CD4-positive, alpha-beta T cell treated with Interleukin-6 for 4 hours (primary cell): ENCODE measurements around the gene PODXL.
A peak's percentile ranks its signal among the peaks of the same experiment; 100 is the strongest.
"Not testable (repeated sequence)": the region's sequence is repeated elsewhere in the genome, so short reads cannot be mapped to it uniquely, and the experiment has no call there.

Source experiments
- DNase-seq: peaks from one replicate; pipeline ENCODE4 v3.0.0-alpha.2; 2020; ENCODE audit warnings: mixed read lengths

The PODXL gene

GRCh38 chr7:131536361-131536849, 20.0 kb downstream of the PODXL start:
- no peak for DNase-seq

- no peak for DNase-seq
Observed at GRCh38 chr7:131533566-131534561, 22.6 kb downstream of the PODXL start.

- no peak for DNase-seq
Observed at GRCh38 chr7:131533151-131533559, 23.3 kb downstream of the PODXL start.

GRCh38 chr7:131532570-131533091, 23.8 kb downstream of the PODXL start:
- no peak for DNase-seq

- no peak for DNase-seq
Observed at GRCh38 chr7:131530137-131530536, 26.3 kb downstream of the PODXL start.

GRCh38 chr7:131529617-131530016, 26.8 kb downstream of the PODXL start:
- no peak for DNase-seq

GRCh38 chr7:131529179-131529578, 27.2 kb downstream of the PODXL start:
- DNase-seq = no peak

- no peak for DNase-seq
Observed at GRCh38 chr7:131527456-131527855, 29.0 kb downstream of the PODXL start.

- DNase-seq = no peak
Observed at GRCh38 chr7:131525820-131526219, 30.6 kb downstream of the PODXL start.

GRCh38 chr7:131524703-131525102, 31.7 kb downstream of the PODXL start:
- DNase-seq = no peak

- no peak for DNase-seq
Observed at GRCh38 chr7:131524115-131524514, 32.3 kb downstream of the PODXL start.

- no peak for DNase-seq
Observed at GRCh38 chr7:131522325-131522930, 34.0 kb downstream of the PODXL start.

- DNase-seq = no peak
Observed at GRCh38 chr7:131521651-131522163, 34.7 kb downstream of the PODXL start.

GRCh38 chr7:131518626-131519025, 37.8 kb downstream of the PODXL start:
- DNase-seq = no peak

GRCh38 chr7:131517218-131517923, 39.1 kb downstream of the PODXL start:
- no peak for DNase-seq

GRCh38 chr7:131515471-131515870, 41.0 kb downstream of the PODXL start:
- not testable (repeated sequence) for DNase-seq

- DNase-seq = peak; percentile 83
Observed at GRCh38 chr7:131513245-131514061, 43.0 kb downstream of the PODXL start.

GRCh38 chr7:131511774-131512535, 44.5 kb downstream of the PODXL start:
- DNase-seq = no peak

GRCh38 chr7:131511071-131511470, 45.4 kb downstream of the PODXL start:
- DNase-seq = no peak

GRCh38 chr7:131509781-131510180, 46.6 kb downstream of the PODXL start:
- no peak for DNase-seq
